Measurements from ENCODE around the gene IRAG1.

IRAG1 gene

DNA sequence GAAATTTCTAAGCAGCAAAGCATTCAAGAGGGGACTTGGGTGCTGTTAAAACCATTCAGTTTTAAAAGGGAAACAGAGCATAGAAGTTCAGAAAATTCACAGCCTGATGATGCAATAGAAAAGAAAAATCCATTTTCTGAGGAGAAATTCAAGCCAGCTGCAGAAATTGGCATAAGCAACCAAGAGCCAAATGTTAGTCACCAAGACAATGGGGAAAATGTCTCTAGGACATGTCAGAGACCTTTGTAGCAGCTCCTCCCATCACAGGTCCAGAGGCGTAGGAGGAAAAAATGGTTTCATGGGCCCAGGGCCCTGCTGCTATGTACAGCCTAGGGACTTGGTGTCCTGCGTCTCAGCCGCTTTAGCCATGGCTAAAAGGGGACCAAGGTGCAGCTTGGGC lies 5.5 kb upstream of the IRAG1 start:
- TF ChIP-seq CTCF (IDR thresholded peaks at IDR 0.05; ENCODE audit: extremely low read depth, missing control alignments), result no peak
- DNase-seq (ENCODE audit: low spot score), result no peak

DNA sequence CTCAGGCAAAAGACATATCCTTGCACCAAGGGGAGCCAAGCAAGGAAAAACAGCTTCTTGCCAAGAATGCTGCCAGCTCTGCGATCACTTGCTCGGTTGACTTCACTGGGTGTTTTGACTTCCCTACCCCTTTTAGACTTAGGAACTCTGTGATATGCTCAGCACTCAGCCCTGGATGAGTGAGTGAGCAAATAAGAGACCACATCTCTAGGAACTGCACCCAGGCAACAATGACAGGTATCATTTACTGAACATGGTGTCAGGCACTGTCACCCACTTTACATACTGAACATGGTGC lies 3.7 kb upstream of the IRAG1 start:
- DNase-seq (ENCODE audit: low spot score), result no peak
- no peak for TF ChIP-seq CTCF (IDR thresholded peaks at IDR 0.05; ENCODE audit: extremely low read depth, missing control alignments)

GRCh38 chr11:10696468-10697322 lies 3.1 kb upstream of the IRAG1 start:
- TF ChIP-seq CTCF (IDR thresholded peaks at IDR 0.05; ENCODE audit: extremely low read depth, missing control alignments), result no peak
- DNase-seq (ENCODE audit: low spot score), result no peak

DNA sequence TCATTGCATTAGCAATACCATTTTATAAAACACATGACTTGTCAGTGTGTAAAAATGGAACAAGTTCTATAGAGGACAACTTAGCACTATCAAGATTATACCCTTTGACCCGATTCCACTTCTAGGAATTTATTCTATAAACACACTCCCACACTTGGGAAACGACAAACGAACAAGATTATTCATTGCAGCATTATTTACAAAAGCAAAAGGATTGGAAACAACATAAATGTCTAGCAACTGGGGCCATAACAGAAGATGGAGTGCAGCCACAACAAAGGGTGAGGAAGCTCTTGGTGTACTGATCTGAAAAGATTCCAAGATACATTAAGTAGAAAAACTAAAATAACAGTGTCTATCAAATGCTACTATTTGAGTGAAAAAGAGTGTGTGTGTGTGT lies 2.3 kb upstream of the IRAG1 start:
- no peak for DNase-seq (ENCODE audit: low spot score)

GRCh38 chr11:10694486-10695239 lies 1.1 kb upstream of the IRAG1 start:
- TF ChIP-seq CTCF (IDR thresholded peaks at IDR 0.05; ENCODE audit: extremely low read depth, missing control alignments), result no peak
- no peak for DNase-seq (ENCODE audit: low spot score)

More for the DNA sequence above, 2.3 kb upstream of the IRAG1 start:
- TF ChIP-seq CTCF (IDR thresholded peaks at IDR 0.05; ENCODE audit: extremely low read depth, missing control alignments), result no peak

DNA sequence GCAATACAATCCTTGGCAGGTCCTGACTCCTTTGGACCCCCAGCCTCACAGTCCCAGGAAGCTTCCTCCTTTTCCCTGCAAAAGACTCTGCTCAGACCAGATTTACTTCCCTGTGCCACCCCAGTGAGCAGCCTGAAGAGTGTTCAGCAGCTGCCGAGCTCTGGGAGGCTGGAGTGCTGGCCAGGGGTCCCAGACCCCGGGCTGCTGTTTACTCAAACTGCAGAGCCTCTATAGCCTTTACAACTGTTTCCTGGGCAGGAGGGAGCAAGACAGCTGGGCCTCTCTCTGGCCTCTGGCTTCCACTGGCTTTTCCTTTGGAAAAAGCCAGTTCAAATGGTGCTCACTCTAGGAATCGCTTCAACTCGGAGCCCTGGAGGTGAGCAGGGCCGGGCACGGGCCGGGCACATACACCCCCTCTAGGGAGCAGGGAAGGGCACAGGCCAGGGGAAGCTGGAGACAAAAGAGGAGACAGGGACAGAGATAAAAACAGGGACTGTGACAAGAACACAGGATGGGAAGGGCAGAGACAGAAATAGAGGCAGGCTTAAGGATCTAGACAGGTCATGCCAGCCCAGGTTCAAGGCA lies 932 bp downstream of the IRAG1 start:
- TF ChIP-seq CTCF (IDR thresholded peaks at IDR 0.05; ENCODE audit: extremely low read depth, missing control alignments), result no peak
- no peak for DNase-seq (ENCODE audit: low spot score)

DNA sequence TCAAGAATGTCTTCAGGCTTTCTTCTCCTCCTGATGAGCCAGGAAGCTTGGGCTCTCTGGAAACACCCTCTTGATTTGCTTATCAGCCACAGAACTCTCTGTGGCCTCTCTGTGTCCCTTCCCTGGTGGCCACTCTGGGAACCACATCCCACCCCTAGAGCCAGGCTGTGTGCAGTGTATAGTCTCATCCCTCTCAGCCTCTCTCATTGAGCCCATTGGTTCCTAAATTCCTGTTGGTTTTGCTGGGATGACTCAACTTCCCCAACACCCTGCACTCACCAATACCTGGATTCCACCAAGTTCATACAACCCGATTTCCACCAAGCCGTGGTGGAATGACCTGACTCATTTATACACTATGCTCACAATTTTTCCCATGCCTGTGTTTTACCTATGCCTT lies 5.2 kb downstream of the IRAG1 start:
- TF ChIP-seq CTCF (IDR thresholded peaks at IDR 0.05; ENCODE audit: extremely low read depth, missing control alignments), result no peak
- no peak for DNase-seq (ENCODE audit: low spot score)
